HG02870 (cell line): Measurements from ENCODE around the gene MAG.
"Not testable (repeated sequence)": the region's sequence is repeated elsewhere in the genome, so short reads cannot be mapped to it uniquely, and the experiment has no call there.

Source experiments
- ATAC-seq: cut with Tn5 transposase; IDR thresholded peaks from one replicate; pipeline ENCODE4 v1.9.1; 2021; ENCODE audit warnings: mild to moderate bottlenecking, moderate library complexity; ENCODE audit not compliant: unreplicated experiment

The MAG gene

DNA sequence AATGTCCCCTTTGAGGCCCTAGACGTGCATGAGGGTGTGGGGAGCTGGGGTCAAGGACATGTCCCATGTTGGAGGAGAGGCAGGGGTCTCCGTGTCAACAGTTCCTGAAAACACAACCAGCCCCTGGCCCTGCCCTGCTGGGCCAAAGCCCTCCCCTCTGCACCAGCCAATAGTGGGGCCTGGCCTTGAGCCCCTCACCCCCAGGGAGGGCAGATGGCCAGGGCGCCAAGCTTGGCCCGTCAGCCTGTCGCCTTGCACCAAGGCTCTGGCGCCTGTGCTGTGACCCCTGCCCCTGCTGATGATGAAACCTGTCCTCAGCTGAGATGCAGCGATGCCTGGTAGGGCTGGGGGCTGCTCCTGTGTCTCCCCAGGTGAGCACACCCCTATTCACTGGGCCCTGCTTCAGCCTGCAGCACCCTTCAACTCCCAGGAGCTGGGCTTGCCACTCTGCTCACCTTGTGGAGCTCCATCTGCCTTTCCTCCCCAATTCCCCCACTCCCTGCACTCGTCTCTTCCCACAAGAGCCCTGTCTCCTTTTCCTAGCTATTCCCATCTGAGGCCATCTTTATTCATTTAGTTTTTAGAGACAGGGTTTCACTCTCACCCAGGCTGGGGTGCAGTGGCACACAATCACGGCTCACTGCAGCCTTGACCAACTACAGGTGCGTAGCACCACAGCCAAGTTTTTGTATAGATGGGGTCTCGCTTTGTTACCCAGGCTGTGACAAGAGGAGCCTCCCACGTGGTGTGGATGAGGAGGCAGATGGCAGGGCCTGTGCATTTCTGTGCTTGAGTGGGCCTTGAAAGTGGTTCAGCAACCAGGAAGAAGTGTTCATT, 11.8 kb upstream of the MAG start:
- ATAC-seq: no peak

GRCh38 chr19:35281303-35281702, 10.7 kb upstream of the MAG start:
- no peak for ATAC-seq

DNA sequence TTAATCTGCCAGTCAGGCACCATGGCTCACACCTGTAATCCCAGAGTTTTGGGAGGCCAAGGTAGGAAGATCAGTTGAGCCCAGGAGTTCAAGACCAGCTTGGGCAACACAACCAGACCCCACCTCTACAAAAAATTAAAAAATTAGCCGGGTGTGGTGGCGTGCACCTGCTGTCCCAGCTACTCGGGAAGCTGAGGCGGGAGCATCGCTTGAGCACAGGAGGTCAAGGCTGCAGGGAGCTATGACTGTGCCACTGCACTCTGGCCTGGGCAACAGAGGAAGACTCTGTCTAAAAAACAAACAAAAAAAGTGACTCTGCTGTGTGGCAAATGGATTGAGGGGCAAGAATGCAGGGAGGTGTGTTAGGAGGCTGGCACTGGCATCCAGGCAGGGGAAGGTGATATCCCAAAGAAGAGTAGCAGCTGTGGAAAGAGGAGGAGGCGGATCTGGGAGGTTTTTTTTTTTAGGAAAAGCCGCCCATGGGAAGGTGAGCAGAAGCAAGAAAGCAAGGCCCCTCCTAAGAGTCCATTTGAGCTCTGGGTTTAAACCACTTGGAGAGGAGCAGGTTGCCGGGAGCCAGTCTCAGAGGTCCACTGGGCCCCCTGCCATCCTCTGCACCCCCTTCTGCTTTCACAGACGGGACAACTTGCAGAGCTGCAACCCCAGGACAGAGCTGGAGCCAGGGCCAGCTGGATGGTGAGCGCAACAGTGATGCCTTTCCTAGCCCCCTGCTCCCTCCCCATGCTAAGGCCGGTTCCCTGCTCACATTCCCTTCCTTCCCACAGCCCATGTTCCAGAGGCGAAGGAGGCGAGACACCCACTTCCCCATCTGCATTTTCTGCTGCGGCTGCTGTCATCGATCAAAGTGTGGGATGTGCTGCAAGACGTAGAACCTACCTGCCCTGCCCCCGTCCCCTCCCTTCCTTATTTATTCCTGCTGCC, 7.5 kb upstream of the MAG start:
- ATAC-seq: no peak

DNA sequence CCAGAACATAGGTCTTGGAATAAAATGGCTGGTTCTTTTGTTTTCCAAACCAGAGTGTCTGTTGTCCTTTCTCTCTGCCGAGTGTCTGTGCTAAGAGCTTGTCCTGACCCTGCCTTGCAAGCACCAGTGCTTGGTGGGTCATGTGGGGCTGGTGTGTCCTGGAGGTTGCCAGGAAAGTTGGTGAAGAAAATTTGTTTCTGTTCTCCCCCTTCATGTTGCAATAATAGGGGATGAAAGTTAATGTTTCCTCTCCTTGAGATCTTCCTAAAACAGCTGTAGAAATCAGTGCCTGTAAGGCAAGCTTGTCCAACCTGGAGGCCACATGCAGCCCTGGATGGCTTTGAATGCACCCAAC, 6.9 kb upstream of the MAG start:
- no peak for ATAC-seq

- not testable (repeated sequence) for ATAC-seq
These were observed 6.5 kb upstream of the MAG start for GRCh38 chr19:35285465-35285864.

DNA sequence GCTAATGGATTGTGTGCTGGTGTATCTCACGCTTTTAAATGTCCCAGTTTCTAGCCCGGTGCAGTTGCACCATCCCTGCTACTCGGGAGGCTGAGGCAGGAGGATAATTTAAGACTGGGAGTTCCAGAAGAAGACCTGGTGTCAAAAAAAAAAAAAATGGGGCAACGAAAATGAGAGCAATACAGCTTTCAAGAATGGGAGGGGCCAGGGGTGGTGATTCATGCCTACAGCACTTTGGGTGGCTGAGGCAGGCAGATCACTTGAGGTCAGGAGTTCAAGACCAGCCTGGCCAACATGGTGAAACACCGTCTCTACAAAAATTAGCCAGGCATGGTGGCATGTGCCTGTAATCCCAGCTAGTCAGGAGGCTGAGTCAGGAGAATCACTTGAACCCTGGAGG, 5.9 kb upstream of the MAG start:
- ATAC-seq: not testable (repeated sequence)

GRCh38 chr19:35287713-35288112, 4.2 kb upstream of the MAG start:
- no peak for ATAC-seq

GRCh38 chr19:35288331-35288730, 3.6 kb upstream of the MAG start:
- no peak for ATAC-seq

GRCh38 chr19:35288906-35289305, 3.1 kb upstream of the MAG start:
- no peak for ATAC-seq

DNA sequence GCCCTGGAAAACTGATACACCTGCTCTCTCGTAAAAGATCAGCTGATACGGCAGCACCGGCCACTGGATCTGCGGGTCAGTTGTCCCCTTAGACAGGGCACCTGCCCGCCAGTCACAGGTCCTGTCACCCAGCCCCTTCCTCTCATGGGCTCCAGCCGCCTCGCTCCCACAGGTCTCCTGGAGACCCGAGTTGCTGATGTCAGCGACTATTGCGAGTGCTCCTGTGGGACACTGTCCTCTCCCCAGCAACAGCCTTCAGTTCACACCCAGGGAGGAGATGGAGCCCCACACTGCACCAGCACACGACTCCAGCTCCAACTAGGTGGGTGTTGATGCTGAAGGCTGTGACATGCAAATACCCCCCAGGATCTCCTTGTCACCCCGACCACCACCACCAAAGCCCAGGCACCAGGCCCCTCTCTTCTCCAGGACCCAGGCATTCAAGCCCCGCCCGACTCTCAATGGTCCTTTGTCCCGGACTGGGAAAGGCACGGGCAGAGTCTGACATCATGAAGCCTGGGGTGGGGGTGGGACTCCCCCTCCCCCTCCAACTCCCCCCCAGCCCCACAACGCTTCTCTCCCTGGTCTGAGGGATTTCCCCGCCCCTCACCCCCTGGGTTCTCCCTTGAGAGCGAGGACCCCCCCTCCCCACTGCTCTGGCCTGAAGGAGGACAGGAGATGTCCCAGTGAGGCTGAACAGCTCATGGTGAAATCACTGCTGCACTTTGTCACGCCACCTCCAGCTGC, 1.4 kb upstream of the MAG start:
- ATAC-seq: no peak

GRCh38 chr19:35291259-35291658, 702 bp upstream of the MAG start:
- no peak for ATAC-seq

- ATAC-seq: no peak
These were observed 731 bp downstream of the MAG start for GRCh38 chr19:35292421-35293362.

DNA sequence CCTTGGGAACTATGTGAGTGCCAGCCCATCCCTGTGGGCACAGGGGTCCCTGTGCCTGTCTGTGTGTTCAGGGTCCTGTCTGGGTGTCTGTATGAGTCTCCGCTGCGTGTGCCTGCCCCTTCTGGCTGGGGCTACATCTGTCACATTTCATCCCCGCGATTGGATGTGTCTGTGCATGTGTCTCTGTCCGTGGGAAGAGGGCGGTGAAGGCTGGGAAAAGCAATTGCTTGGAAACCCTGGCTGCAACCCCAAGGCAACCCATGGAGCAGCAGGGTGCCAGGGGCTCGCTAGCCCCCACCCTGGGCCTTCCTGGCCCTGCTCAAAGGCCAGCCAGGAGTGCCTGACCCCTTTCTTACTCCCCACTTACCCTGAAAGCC, 1.4 kb downstream of the MAG start:
- ATAC-seq: no peak

- no peak for ATAC-seq
These were observed 1.8 kb downstream of the MAG start for GRCh38 chr19:35293808-35294207.

DNA sequence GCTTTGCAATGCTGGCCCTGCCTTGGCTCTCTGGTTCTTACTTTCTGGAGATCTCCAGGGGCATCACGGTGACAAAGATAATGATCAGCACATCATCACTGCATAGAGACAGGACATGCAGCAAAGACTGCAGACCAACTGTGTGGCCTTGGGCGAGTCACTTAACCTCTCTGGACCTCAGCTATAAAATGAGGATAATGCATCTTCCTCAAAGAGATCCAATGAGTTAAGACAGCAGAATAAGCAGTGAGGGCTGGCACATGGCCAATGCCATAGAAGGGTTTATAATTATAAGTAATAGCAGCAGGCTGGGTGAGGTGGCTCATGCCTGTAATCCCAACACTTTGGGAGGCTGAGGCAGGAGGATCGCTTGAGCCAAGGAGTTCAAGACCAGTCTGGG, 2.4 kb downstream of the MAG start:
- ATAC-seq: no peak

GRCh38 chr19:35294859-35295791, 3.2 kb downstream of the MAG start:
- ATAC-seq: no peak

- ATAC-seq: no peak
These were observed 4.0 kb downstream of the MAG start for GRCh38 chr19:35295792-35296462.

- no peak for ATAC-seq
These were observed 4.9 kb downstream of the MAG start for GRCh38 chr19:35296644-35297514.
